K562 (cell line): ENCODE measurements around the gene FBXW11. TPM values are rescaled to one million over a fixed set of nuclear protein-coding genes. Genes with fewer than 3 reads are reported as not detected.

Experiments used
- ATAC-seq: fragments of 200-7000 bp; cut with Tn5 transposase; 3 replicates; pipeline ENCODE4 v1.9.1; 2020; ENCODE audit warnings: moderate library complexity
- BruUV-seq: library from RNA; stranded (reverse); fragments of 400-500 nt; replicated peaks from 2 replicates; lab custom pipeline; 2021; lab: Mats Ljungman, UMichigan
- CTCF ChIA-PET: fragments of 300-600 bp; formaldehyde crosslinking; extraction: SDS; loops from one replicate; lab custom pipeline; 2021; ENCODE audit warnings: low intra/inter-chr PET ratio; lab: Yijun Ruan, JAX
- POLR2A ChIA-PET: fragments of 300-600, 350-650 bp; sonication (Branson Sonifier 250); formaldehyde crosslinking; extraction: SDS; loops from one replicate; lab custom pipeline; 2021; ENCODE audit warnings: antibody characterized with exemption, inconsistent platforms; lab: Yijun Ruan, JAX
- DNase-seq, 4 experiments: peaks; one replicate each; pipeline versions ENCODE4 v3.0.0 to v3.0.0-alpha.2; 2011 to 2018; ENCODE audit warnings: low spot score in 3 of 4, mixed read lengths in 3 of 4; ENCODE audit errors: extremely low read depth in 1 of 4
- FAIRE-seq: peaks from 2 replicates; lab custom pipeline; 2011; peaks lifted over from hg19 to GRCh38; lab: Jason Lieb, UNC
- H2AFZ ChIP-seq: 2 replicates; pipeline ENCODE4 v1.6.0; 2011; ENCODE audit warnings: low read depth, low read length, control low read depth, inconsistent platforms
- H3K27ac ChIP-seq: fragments of 200-600 bp; 3 replicates; pipeline ENCODE4 v1.8.0; 2011; ENCODE audit warnings: low read depth, mild to moderate bottlenecking, control low read depth, inconsistent platforms, low read length, moderate library complexity, mixed read lengths; ENCODE audit errors: extremely low read depth
- H3K27me3 ChIP-seq, 2 experiments: fragments of 300-600 bp in 1 of 2; 2 replicates in 1 of 2; 3 replicates in 1 of 2; pipeline versions ENCODE4 v1.6.0 to v1.8.0; 2011; ENCODE audit warnings: inconsistent platforms in 2 of 2, low read length in 2 of 2, mild to moderate bottlenecking in 1 of 2, mixed read lengths in 1 of 2, moderate library complexity in 1 of 2; ENCODE audit not compliant: control insufficient read depth in 2 of 2, insufficient read depth in 2 of 2
- H3K36me3 ChIP-seq: fragments of 300-600 bp; 3 replicates; pipeline ENCODE4 v1.8.0; 2011; ENCODE audit warnings: mild to moderate bottlenecking, low read length, inconsistent platforms; ENCODE audit not compliant: control insufficient read depth, insufficient read depth
- H3K4me1 ChIP-seq, 2 experiments: fragments of 200-600 bp in 1 of 2; replicated peaks in 1 of 2; 2 replicates in 1 of 2; 3 replicates in 1 of 2; pipeline versions ENCODE4 v1.5.1 to v1.8.0; 2011; ENCODE audit warnings: inconsistent platforms in 2 of 2, low read length in 2 of 2, mild to moderate bottlenecking in 1 of 2, mixed read lengths in 1 of 2, moderate library complexity in 1 of 2; ENCODE audit not compliant: control insufficient read depth in 2 of 2, insufficient read depth in 2 of 2
- H3K4me2 ChIP-seq: 2 replicates; pipeline ENCODE4 v1.6.1; 2011; ENCODE audit warnings: low read length, control low read depth, inconsistent platforms, mixed read lengths; ENCODE audit not compliant: insufficient read depth
- H3K4me3 ChIP-seq: fragments of 200-600 bp; sonication (generic), shearing (Covaris generic); 2 replicates; pipeline ENCODE4 v1.5.1; 2016; ENCODE audit warnings: control low read depth, inconsistent platforms
- H3K79me2 ChIP-seq: fragments of 200-600 bp; 3 replicates; pipeline ENCODE4 v1.8.0; 2011; ENCODE audit warnings: low read length, inconsistent platforms; ENCODE audit not compliant: control insufficient read depth, insufficient read depth
- H3K9ac ChIP-seq, 2 experiments: 2 replicates each; pipeline versions ENCODE4 v1.6.0 to v1.6.1; 2011; ENCODE audit warnings: low read depth in 2 of 2, low read length in 2 of 2, control low read depth in 1 of 2, inconsistent platforms in 1 of 2, mild to moderate bottlenecking in 1 of 2, mixed read lengths in 1 of 2; ENCODE audit not compliant: insufficient read depth in 1 of 2
- H3K9me1 ChIP-seq: one replicate; pipeline ENCODE4 v1.6.0; 2011; ENCODE audit warnings: inconsistent platforms, mild to moderate bottlenecking, low read length, moderate library complexity; ENCODE audit not compliant: control insufficient read depth, insufficient read depth
- H3K9me3 ChIP-seq: replicated peaks from 2 replicates; pipeline ENCODE4 v1.5.1; 2011; ENCODE audit warnings: low read depth, low read length, inconsistent platforms; ENCODE audit not compliant: control insufficient read depth, insufficient read depth
- H4K20me1 ChIP-seq: replicated peaks from 2 replicates; pipeline ENCODE4 v1.6.1; 2011; ENCODE audit warnings: low read length, inconsistent platforms, mixed read lengths; ENCODE audit not compliant: control insufficient read depth, insufficient read depth
- ATF7 ChIP-seq: fragments of 450-650 bp; IDR thresholded peaks from 2 replicates; pipeline ENCODE4 v1.7.1; 2014; ENCODE audit warnings: mild to moderate bottlenecking, moderate library complexity
- HMGXB4 ChIP-seq: sonication (generic); formaldehyde crosslinking; IDR thresholded peaks from 2 replicates; pipeline ENCODE4 v1.8.1; 2023; ENCODE audit warnings: mild to moderate bottlenecking, missing genetic modification reagents
- NFE2 ChIP-seq: IDR thresholded peaks from 2 replicates; pipeline ENCODE4 v1.6.1; 2014; ENCODE audit warnings: antibody characterized with exemption, low read depth
- NFRKB ChIP-seq: fragments of 450-650 bp; IDR thresholded peaks from 2 replicates; pipeline ENCODE4 v1.6.1; 2016; ENCODE audit warnings: low read depth
- RERE ChIP-seq: sonication (generic); formaldehyde crosslinking; IDR thresholded peaks from 2 replicates; pipeline ENCODE4 v1.8.0; 2023; ENCODE audit warnings: missing genetic modification reagents, mild to moderate bottlenecking, borderline replicate concordance
- UBTF ChIP-seq, 2 experiments: IDR thresholded peaks; 2 replicates each; pipeline ENCODE4 v1.6.1; 2012; ENCODE audit warnings: improper control_type of control experiment in 2 of 2, low read depth in 2 of 2, low read length in 2 of 2, borderline replicate concordance in 1 of 2
- WGBS: fragments of 100-300 bp; shearing (Covaris generic); methylation state at CpG from one replicate; pipeline ENCODE4 v1.1.6; 2016; ENCODE audit warnings: low coverage, mixed read lengths; ENCODE audit not compliant: insufficient coverage; ENCODE audit errors: missing lambda C conversion rate; 5-methylcytosine and 5-hydroxymethylcytosine counted together
- in situ Hi-C: fragments of 300-500 bp; cut with MboI; formaldehyde crosslinking; loops from 4 replicates; pipeline ENCODE4 v1.15.0; 2018; ENCODE audit warnings: inconsistent platforms, mixed read lengths
- intact Hi-C: fragments of 100-400 bp; cut with micrococcal nuclease; formaldehyde crosslinking; loops from 2 replicates; pipeline ENCODE4 v1.14.2; 2022
- polyA plus RNA-seq, 8 experiments: library from polyadenylated mRNA; depleted of rRNA in 4 of 8; stranded (reverse) in 5 of 8; unstranded in 3 of 8; fragments of >200 nt; fragmentation: Nextera tagmentation in 2 of 8; fragmentation: Illumina TruSeq in 1 of 8; extraction: Ambion mirVana in 2 of 8; extraction: Trizol in 1 of 8; gene quantifications; 2 replicates each; pipeline versions ENCODE4 v1.2.1 to v1.2.3, GENCODE V29; 2011 to 2014; ENCODE audit warnings: inconsistent platforms in 1 of 8, missing spikeins in 1 of 8
- total RNA-seq, 7 experiments: library from RNA; depleted of rRNA in 6 of 7; stranded (reverse); fragments of >200 nt in 6 of 7; fragmentation: Illumina TruSeq in 2 of 7; extraction: Trizol in 2 of 7; gene quantifications; 2 replicates each; pipeline versions ENCODE4 v1.2.1 to v1.2.3, GENCODE V29; 2011 to 2021; ENCODE audit warnings: low replicate concordance in 1 of 7

The FBXW11 gene
- total and polyA plus RNA-seq, 9 of the 15 experiments (the other 6 are each of a cell fraction or from before 2014, with no cell fraction given): 3.0 to 28.6 (median 23.6) TPM

- POLR2A ChIA-PET: no interaction called here
- 79% methylated on average over 2 of the region's 2 CpGs for WGBS
Measured at GRCh38 chr5:171970826-171971225, 35.6 kb downstream of the FBXW11 start.

More at GRCh38 chr5:171970826-171971225, 35.6 kb downstream of the FBXW11 start:
- no peak for ATAC-seq
- H4K20me1 ChIP-seq: no peaks in the 10 kb centered on the region
- no peaks in the 10 kb centered on the region for H3K9me1 ChIP-seq
- H3K27me3 ChIP-seq: no peaks in the 10 kb centered on the region
- no TSS peak for BruUV-seq
- no peak overlapping the region for H3K9ac ChIP-seq
- H3K27ac ChIP-seq: no peak overlapping the region
- CTCF ChIA-PET: no interaction called here
- H3K79me2 ChIP-seq: peaks cover 40% of the 10 kb centered on the region
- no peaks in the 10 kb centered on the region for H3K36me3 ChIP-seq
- no peaks in the 10 kb centered on the region for H3K9me3 ChIP-seq
- no peak for DNase-seq
- intact Hi-C loops: no loop called here
- H2AFZ ChIP-seq: no peak overlapping the region
- in situ Hi-C loops: no loop called here
- no peak for FAIRE-seq
- no peak overlapping the region for H3K4me3 ChIP-seq
- no peak for TF ChIP-seq NFRKB
- no peak for TF ChIP-seq HMGXB4
- TF ChIP-seq RERE (CRISPR knock-in tag): no peak
- no peak for TF ChIP-seq ATF7
- TF ChIP-seq NFE2: no peak
- TF ChIP-seq UBTF (IDR thresholded peaks at IDR 0.05; ENCODE audit: borderline replicate concordance in 1 of 2, low read depth in 2 of 2, low read length in 2 of 2): no peak
- H3K4me1 ChIP-seq: no peaks in the 10 kb centered on the region; a peak in 1 of 5 replicates
- no peak overlapping the region for H3K4me2 ChIP-seq
